WTC11 (cell line): ENCODE measurements around the gene FMNL2. TPM values are rescaled to one million over a fixed set of nuclear protein-coding genes. Genes with fewer than 3 reads are reported as not detected.

ENCODE experiments used
- ATAC-seq: fragments of 200-7000 bp; cut with Tn5 transposase; 2 replicates; pipeline ENCODE4 v1.10.0; 2021; ENCODE audit warnings: mild to moderate bottlenecking, moderate library complexity
- CTCF ChIA-PET: fragments of 300-600 bp; sonication (Branson Sonifier 250); formaldehyde crosslinking; loops from one replicate; lab custom pipeline; 2021; ENCODE audit warnings: antibody characterized with exemption; lab: Charles Lee
- POLR2A ChIA-PET: fragments of 350-600 bp; sonication (Branson Sonifier 250); formaldehyde crosslinking; loops from one replicate; lab custom pipeline; 2021; ENCODE audit warnings: antibody characterized with exemption; lab: Charles Lee
- DNase-seq: peaks from one replicate; pipeline ENCODE4 v3.0.0; 2021; ENCODE audit warnings: low spot score
- H3K27ac Mint-ChIP-seq: 2 replicates; pipeline ENCODE4 v1.8.0; 2021; ENCODE audit warnings: mixed read lengths
- H3K27me3 Mint-ChIP-seq: 2 replicates; pipeline ENCODE4 v1.8.0; 2021; ENCODE audit warnings: low read depth, mild to moderate bottlenecking, moderate library complexity, mixed read lengths
- H3K36me3 Mint-ChIP-seq: 2 replicates; pipeline ENCODE4 v1.8.0; 2021; ENCODE audit warnings: mixed read lengths
- H3K4me1 Mint-ChIP-seq: 2 replicates; pipeline ENCODE4 v1.8.0; 2022; ENCODE audit warnings: mixed read lengths
- H3K4me3 Mint-ChIP-seq: 2 replicates; pipeline ENCODE4 v1.8.0; 2021; ENCODE audit warnings: mild to moderate bottlenecking, moderate library complexity, mixed read lengths
- H3K9me3 Mint-ChIP-seq: 2 replicates; pipeline ENCODE4 v1.8.0; 2021; ENCODE audit warnings: mixed read lengths
- ATF2 ChIP-seq: sonication (generic); formaldehyde crosslinking; IDR thresholded peaks from 2 replicates; pipeline ENCODE4 v1.8.1; 2022; ENCODE audit warnings: low read depth, missing genetic modification reagents, borderline replicate concordance
- CDX4 ChIP-seq: fragments of 250-450 bp; sonication (Bioruptor Pico); IDR thresholded peaks from 2 replicates; pipeline ENCODE4 v1.9.0; 2021; ENCODE audit warnings: moderate library complexity, mild to moderate bottlenecking, inconsistent platforms, borderline replicate concordance
- ETV6 ChIP-seq: sonication (generic); formaldehyde crosslinking; IDR thresholded peaks from 2 replicates; pipeline ENCODE4 v1.8.1; 2022; ENCODE audit warnings: mild to moderate bottlenecking, missing genetic modification reagents
- MXD4 ChIP-seq: fragments of 250-450 bp; sonication (Bioruptor Pico); IDR thresholded peaks from 2 replicates; pipeline ENCODE4 v1.8.0; 2021; ENCODE audit warnings: mild to moderate bottlenecking, moderate library complexity, borderline replicate concordance
- PRDM15 ChIP-seq: sonication (generic); formaldehyde crosslinking; IDR thresholded peaks from 2 replicates; pipeline ENCODE4 v1.8.0; 2022; ENCODE audit warnings: missing genetic modification reagents
- SOX15 ChIP-seq: fragments of 250-450 bp; sonication (Bioruptor Pico); IDR thresholded peaks from 2 replicates; pipeline ENCODE4 v1.9.0; 2021; ENCODE audit warnings: mild to moderate bottlenecking
- TCF7 ChIP-seq: sonication (generic); formaldehyde crosslinking; IDR thresholded peaks from 2 replicates; pipeline ENCODE4 v1.8.0; 2022; ENCODE audit warnings: mild to moderate bottlenecking, low read depth, missing genetic modification reagents, moderate library complexity
- TEAD1 ChIP-seq: sonication (generic); formaldehyde crosslinking; IDR thresholded peaks from 2 replicates; pipeline ENCODE4 v1.8.0; 2022; ENCODE audit warnings: mild to moderate bottlenecking, missing genetic modification reagents
- ZNF425 ChIP-seq: fragments of 250-450 bp; sonication (Bioruptor Pico); conservative IDR thresholded peaks from 2 replicates; pipeline ENCODE4 v1.9.0; 2021; ENCODE audit warnings: mild to moderate bottlenecking
- ZNF671 ChIP-seq: fragments of 250-450 bp; sonication (Bioruptor Pico); IDR thresholded peaks from 2 replicates; pipeline ENCODE4 v1.8.0; 2021; ENCODE audit warnings: mild to moderate bottlenecking
- ZSCAN18 ChIP-seq: fragments of 250-450 bp; sonication (Bioruptor Pico); IDR thresholded peaks from 2 replicates; pipeline ENCODE4 v2.1.2; 2022; ENCODE audit warnings: mild to moderate bottlenecking, moderate library complexity
- total RNA-seq: library from RNA; stranded (reverse); gene quantifications from 3 replicates; pipeline ENCODE4 v1.2.3, GENCODE V29; 2021
- TF ChIP-seq, protein P1 (sequence below): fragments of 200-600 bp; IDR thresholded peaks from 2 replicates; pipeline ENCODE4 v1.8.0; 2022; ENCODE audit warnings: antibody characterized with exemption
- TF ChIP-seq, protein P2 (sequence below): sonication (generic); formaldehyde crosslinking; IDR thresholded peaks from 2 replicates; pipeline ENCODE4 v1.8.1; 2023; ENCODE audit warnings: mild to moderate bottlenecking, missing genetic modification reagents, moderate library complexity

FMNL2 gene
- total RNA-seq, 1 experiment from 2014 or later: 43.0 TPM

DNA sequence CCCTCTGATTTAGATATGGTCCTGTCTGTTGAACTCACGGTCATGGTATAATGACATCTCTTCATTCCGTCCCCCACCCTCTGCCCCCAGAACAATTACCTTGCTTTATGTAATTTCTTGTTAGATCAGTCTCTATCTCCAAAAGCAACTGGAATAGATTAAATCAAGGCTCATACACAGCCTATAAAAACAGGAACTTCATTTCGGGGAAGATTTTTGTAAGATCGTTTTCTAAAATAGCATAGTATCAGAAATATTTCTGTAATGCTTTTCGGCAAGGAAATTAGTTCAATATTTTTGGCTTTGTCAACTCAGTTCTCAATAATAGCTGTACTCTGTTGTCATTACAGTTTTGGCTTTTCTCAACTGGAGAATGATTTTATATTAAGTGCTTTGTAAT is 157.2 kb downstream of the FMNL2 start:
- Mint-ChIP-seq H3K27me3 (no peaks in the 10 kb centered on the region), H3K9me3 (peaks cover 12% of the 10 kb centered on the region), H3K27ac (peak overlapping the region; percentile 93), H3K36me3 (peaks cover 6% of the 10 kb centered on the region), H3K4me3 (no peak overlapping the region), H3K4me1 (peaks cover 62% of the 10 kb centered on the region)
- DNase-seq (no peak), ATAC-seq (no peak)
- ChIA-PET POLR2A (interaction anchor here (0.6 kb wide), 1 partner anchor 1119 kb away, joined by 7 read pairs; no protein-coding TSS in a partner anchor), CTCF (no interaction called here)
- no peak for TF ChIP-seq SOX15 (CRISPR knock-in tag)
- no peak for TF ChIP-seq CDX4 (CRISPR knock-in tag)
- TF ChIP-seq, protein P1, sequence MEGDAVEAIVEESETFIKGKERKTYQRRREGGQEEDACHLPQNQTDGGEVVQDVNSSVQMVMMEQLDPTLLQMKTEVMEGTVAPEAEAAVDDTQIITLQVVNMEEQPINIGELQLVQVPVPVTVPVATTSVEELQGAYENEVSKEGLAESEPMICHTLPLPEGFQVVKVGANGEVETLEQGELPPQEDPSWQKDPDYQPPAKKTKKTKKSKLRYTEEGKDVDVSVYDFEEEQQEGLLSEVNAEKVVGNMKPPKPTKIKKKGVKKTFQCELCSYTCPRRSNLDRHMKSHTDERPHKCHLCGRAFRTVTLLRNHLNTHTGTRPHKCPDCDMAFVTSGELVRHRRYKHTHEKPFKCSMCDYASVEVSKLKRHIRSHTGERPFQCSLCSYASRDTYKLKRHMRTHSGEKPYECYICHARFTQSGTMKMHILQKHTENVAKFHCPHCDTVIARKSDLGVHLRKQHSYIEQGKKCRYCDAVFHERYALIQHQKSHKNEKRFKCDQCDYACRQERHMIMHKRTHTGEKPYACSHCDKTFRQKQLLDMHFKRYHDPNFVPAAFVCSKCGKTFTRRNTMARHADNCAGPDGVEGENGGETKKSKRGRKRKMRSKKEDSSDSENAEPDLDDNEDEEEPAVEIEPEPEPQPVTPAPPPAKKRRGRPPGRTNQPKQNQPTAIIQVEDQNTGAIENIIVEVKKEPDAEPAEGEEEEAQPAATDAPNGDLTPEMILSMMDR: no peak
- no peak for TF ChIP-seq TCF7 (CRISPR knock-in tag)
- TF ChIP-seq ETV6 (CRISPR knock-in tag): no peak
- TF ChIP-seq ZNF671 (CRISPR knock-in tag): no peak
- no peak for TF ChIP-seq ZSCAN18 (CRISPR knock-in tag)
- no peak for TF ChIP-seq PRDM15 (CRISPR knock-in tag)
- TF ChIP-seq TEAD1 (CRISPR knock-in tag): no peak
- TF ChIP-seq, protein P2, sequence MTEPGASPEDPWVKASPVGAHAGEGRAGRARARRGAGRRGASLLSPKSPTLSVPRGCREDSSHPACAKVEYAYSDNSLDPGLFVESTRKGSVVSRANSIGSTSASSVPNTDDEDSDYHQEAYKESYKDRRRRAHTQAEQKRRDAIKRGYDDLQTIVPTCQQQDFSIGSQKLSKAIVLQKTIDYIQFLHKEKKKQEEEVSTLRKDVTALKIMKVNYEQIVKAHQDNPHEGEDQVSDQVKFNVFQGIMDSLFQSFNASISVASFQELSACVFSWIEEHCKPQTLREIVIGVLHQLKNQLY (CRISPR knock-in tag): no peak

- H3K9me3 Mint-ChIP-seq: peaks cover 17% of the 10 kb centered on the region
- no peaks in the 10 kb centered on the region for H3K27me3 Mint-ChIP-seq
- peaks cover 62% of the 10 kb centered on the region for H3K4me1 Mint-ChIP-seq
- peak overlapping the region; percentile 40 for H3K4me3 Mint-ChIP-seq
- peaks cover 12% of the 10 kb centered on the region for H3K36me3 Mint-ChIP-seq
- ATAC-seq (no peak), DNase-seq (no peak)
- ChIA-PET POLR2A (no interaction called here), CTCF (no interaction called here)
- no peak for TF ChIP-seq ZNF425 (CRISPR knock-in tag)
- TF ChIP-seq ATF2: no peak
- TF ChIP-seq MXD4 (CRISPR knock-in tag): no peak
- H3K27ac Mint-ChIP-seq: peak overlapping the region; percentile 93
Observed at GRCh38 chr2:152492911-152493310, 157.9 kb downstream of the FMNL2 start.
